DND-41 (cell line): ENCODE measurements around the gene CPD.

ENCODE experiments used
- CTCF ChIP-seq: IDR thresholded peaks from 2 replicates; pipeline ENCODE4 v1.5.1; 2012; ENCODE audit warnings: borderline replicate concordance, low read length, moderate library complexity, mild to moderate bottlenecking; ENCODE audit not compliant: poor library complexity, severe bottlenecking; ENCODE audit errors: extremely low read depth
- EZH2 ChIP-seq: IDR thresholded peaks from 3 replicates; pipeline ENCODE4 v1.6.1; 2012; ENCODE audit warnings: borderline replicate concordance, low read depth, mild to moderate bottlenecking, moderate library complexity, low read length, inconsistent platforms; ENCODE audit not compliant: severe bottlenecking

GRCh38 chr17:30363715-30364202 is 15.0 kb upstream of the CPD start:
- TF ChIP-seq CTCF (no peak), EZH2 (no peak)
